Stimulated activated CD8-positive, alpha-beta memory T cell treated with anti-CD3 and anti-CD28 coated beads, Interleukin-4, amount 100 ng/mL, for 4 hours (primary cell): ENCODE results near the gene ZNF625.

Experiments used
- DNase-seq, 2 donors: peaks; one replicate each; pipeline ENCODE4 v3.0.0-alpha.2; 2020; ENCODE audit warnings: low read depth in 2 of 2, low spot score in 1 of 2

Gene ZNF625

DNA sequence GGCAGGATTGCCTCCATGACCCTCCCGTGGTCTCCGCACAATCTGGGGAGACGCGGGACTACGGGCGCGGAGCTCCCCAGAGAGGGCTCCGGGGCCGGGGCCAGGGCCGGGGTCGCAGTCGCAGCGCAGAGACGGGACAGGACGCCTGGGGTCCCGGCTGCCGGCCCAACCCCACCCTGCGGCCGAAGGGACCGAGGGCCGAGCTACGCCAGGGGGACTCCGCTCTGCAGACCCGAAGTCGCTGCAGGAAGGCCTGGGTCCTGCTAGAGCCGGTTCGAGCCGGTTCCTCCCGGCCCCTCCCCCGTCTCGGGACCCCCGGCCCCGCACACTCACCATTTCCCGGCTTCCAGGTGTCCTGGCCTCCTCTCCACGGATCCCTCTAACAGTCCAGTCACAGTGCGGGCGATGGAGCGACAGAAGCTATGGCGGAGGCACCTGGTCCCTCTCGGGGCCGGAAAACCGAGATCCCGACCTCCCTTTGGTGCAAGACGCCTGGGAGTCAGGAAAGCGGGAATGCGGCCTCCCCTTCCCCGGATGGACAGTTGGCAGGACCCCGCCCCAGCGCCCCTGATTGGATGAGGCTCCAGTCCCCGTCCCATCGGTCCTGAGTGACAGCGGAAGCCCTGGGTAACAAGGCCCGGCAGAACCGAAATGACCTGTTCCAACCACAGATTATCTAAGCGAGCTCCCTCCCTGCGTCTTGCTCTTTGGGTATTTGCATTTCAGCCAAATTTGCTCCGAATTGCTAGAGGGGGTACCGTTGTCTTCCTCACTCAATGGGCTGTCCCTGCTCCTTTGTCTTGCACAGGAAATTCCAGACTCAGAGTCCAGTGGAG is at the start of gene ZNF625:
TSS of gene ZNF625 (minus strand) at position 512 of the 836 bp plus-strand sequence. CDS start at position 336, 176 bp downstream.
- no peak for DNase-seq

DNA sequence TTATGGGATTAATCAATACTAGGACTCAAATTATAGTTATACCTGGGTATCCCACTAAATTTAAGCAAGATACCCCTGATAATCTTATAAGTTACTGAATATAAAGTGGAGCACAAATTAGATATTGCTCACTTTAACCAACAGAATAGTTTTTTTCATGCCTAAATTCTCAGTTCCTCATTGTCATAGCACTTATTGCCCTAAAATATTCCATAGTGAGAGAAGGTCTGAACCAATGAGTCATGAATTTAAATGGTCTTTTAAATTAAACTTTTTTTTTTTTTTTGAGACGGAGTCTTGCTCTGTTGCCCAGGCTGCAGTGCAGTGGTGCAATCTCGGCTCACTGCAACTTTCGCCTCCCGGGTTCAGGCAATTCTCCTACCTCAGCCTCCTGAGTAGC is 48.8 kb upstream of the ZNF625 start:
- DNase-seq = no peak

DNA sequence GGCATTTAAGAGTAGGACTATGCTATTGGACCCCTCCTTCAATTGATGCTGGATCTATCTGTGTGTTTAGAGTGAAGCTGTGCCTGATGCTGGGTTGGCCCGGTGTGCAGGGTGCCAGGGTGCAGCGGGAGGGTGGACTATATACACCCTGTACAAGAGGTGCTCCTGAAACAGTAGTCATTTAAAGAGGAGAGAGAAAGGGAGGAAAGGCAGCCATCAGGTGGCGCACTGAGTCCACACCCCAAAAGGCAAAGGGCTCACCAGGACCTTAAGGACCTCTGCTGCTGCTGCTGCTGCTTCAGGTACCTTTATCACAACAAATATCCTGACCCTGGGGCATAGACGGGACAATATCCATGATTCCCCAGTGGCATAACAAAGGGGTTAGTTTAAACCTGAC is 45.7 kb upstream of the ZNF625 start:
- peak in 1 of 2 donors; percentile 24 for DNase-seq

DNA sequence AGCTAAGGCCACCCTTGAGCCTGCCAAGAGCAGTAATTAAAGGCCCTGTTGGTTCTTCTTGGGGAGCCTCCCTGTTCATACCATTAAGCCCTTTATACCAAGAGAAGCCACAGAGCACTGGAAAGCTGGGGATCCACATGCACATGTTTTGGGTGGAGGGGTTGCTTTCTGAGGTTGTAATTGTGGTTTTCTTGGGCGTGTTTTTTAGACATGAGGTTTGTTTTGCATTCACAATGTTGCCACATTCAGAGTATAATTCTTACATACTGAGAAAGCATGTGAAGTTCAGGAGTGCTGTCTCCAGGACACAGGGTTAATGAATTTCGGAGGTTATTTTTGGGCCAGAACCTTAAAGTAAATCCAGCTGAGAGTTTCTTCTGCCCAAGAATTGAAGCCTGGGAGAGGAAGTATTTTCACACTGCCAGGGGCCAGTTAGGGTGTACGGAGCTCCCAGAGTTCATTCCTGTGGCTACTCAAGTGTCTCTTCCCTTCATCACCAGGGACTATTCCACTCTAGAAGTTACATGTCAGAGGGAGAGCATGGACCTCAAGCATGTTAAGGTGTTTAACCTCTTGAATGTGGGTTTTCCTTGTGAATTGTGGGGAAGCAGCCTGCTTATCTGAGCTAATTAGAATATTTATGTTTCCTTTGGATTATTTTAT is 43.4 kb upstream of the ZNF625 start:
- DNase-seq = no peak

DNA sequence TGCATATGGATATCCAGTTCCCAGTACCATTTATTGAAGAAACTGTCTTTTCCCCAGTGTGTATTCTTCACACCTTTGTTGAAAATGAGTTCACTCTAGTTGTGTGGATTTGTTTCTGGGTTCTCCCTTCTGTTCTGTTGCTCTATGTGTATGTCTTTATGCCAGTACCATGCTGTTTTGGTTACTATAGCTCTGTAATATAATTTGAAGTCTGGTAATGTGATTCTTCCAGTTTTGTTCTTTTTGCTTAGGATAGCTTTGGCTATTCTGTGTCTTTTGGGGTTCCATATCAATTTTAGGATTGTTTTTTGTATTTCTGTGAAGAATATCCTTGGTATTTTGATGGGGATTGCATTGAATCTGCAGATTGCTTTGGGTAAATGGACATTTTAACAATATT is 41.6 kb upstream of the ZNF625 start:
- no peak for DNase-seq

DNA sequence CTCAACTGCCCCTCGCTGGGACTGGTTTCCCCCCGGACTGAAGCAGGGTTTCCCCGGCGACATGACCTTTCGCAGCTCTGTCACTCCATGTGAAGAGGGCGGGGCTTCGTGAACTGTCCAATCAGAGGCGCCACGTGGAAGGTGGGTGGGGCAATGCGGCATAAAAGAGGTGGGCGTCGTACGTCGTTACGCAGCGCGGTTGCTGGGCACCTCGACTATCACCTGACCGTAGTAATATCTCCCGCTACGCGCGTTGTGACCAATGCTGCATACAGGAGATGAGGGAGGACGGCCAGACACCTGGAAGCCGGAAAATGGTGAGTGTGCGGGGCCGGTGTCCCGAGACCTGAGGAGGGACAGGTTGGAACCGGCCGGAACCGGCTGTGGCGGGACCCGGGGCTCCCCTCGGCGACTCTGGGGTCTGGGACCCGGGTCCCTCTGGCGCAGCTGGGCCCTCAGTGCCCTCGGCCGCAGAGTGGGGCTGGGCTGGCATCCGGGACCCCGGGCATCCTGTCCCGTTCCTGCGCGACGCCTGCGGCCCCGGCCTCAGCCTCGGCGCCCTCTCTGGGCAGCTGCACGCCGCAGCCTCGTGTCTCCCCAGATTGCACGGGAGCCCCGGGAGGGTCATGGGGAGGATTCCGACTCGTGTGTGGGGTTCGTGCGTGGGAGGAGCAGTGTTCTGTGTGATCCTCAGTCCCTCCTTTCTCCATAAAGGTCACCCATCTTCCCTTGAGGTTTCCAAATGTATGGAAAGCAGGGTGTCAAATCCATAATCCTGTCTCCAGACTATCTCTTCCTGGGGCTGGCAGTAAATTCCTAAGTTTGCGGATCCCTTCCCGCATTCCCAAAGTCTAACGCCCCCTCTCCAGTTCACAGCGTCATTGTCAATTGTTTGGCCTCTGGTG is 38.5 kb upstream of the ZNF625 start:
- DNase-seq = peak; percentile 52 to 61

DNA sequence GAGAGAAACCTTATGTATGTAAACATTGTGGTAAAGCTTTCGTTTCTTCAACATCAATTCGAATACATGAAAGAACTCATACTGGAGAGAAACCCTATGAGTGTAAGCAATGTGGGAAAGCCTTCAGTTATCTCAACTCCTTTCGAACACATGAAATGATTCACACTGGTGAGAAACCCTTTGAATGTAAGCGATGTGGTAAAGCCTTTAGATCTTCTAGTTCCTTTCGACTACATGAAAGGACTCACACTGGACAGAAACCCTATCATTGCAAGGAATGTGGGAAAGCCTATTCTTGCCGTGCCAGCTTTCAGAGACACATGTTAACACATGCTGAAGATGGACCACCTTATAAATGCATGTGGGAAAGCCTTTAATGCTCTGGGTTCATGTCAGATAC is 31.1 kb upstream of the ZNF625 start:
- DNase-seq = no peak

DNA sequence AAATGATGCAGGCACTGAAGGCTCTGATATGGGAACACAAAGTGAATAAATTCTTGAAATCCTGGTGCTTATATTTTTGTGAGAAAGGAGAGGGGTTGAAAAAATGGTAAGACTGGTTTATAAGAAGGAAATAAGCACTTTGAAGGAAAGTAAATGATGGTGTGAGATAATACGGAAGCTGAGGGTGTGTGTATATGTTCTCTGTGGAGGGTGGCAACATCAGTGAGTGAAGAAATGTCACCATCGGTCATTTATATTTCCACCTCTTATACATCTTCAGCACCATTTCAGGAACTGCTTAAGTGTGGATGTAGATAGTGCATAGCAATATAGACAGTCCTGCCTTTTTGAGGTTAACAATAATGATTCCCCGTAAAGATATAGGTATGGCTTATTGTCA is 23.8 kb upstream of the ZNF625 start:
- no peak for DNase-seq

DNA sequence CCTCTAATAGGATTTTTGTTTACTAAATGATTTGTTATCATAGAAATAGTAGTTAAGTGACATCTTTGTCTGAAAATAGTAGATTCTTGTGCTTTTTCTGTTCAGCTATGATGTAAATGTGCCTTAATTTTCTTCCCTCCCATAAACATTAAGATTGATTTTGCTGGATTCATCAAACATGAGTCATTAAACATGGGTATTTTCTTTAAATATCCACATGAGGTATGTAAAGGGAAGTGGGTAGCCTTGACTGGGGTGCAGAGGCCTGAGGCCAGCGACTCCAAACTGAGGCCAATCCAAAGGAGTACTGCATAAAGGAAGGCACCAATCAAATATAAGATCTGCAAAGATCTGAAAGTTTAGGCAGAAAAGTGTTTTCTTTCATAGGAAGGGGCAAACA is 10.1 kb upstream of the ZNF625 start:
- DNase-seq = no peak

DNA sequence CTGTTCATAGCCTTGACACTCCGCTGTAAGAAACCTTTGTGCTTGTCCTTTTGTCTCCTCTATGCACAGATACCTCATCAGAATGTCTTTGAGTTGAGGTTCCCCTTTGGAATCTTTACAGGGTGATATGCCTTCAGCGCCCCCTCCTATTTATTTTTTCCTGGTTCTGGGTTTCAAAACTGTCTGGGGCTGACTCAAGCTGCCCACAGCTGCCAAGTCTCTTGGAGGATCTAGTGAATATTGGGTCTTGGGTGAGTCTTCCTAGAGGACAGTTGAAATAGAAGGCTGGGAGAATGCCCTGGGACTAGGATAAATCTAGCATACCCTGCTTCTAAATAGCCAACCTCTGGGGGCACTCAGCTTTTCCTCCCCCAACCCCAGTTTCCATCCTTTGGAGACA is 7.3 kb upstream of the ZNF625 start:
- no peak for DNase-seq

DNA sequence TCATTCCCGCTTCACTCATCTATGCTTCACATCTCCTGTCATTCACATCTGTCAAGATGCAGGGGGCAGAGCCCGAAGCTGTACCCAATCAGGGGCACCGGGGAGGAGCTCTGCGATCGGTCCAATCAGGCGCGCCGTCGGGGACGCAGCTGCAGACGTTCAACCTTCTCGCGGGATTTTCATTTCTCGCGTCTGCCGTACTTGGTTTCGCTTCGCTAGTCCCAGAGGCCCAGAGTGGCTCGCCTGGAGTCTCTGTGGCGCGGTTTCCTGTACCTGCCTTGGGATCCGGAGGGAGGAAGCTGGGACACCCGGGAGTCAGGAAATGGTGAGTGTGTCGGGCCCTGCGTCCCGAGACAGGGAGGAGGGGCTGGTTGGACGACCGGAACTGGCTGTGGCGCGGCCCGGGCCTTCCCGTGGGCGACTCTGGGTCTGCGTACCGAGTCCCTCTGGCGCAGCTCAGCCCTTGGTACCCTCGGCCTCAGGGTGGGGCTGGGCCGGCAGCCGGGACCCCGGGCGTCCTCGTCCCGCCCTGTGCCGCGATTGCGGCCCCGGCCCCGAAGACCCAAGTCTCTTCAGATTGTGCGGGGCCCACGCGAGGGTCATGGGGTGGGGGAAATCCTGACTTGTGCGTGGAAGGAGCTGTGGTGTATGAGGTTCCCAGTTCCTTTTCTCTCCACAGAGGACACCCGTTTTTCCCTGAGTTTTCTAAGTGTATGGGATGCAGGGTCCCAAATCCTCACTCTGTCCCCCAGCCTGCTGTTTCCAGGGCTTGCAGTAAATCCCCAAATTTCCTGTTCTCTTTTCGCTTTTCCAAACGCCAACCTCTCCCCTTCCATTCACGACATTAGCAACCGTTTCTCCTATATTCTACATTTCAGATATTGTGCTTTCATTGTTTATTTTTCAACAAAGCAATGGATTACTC is 6.6 kb upstream of the ZNF625 start, which contains the start of gene ZNF136:
TSS of gene ZNF136 (plus strand) at position 215 of the 925 bp plus-strand sequence. CDS start at position 323, 108 bp downstream.
- peak; percentile 85 to 87 for DNase-seq

DNA sequence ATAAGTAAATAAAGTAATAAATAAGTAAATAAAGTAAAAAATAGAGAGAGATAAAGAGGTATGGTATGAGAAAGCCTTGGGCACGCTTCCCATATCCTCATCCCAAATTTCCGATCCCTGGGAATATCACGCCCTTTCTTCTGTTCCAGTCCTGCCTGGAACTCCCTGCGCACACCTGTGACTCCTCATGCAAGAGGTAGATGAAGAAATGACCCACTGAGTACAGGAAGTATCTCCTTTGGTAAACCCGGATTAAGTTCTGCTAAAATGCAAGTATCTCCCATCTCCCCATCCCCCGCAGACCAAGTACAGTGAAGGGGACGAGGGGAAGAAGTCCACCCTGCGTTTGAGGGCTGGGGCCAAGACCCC is 6.0 kb upstream of the ZNF625 start:
- DNase-seq = no peak

DNA sequence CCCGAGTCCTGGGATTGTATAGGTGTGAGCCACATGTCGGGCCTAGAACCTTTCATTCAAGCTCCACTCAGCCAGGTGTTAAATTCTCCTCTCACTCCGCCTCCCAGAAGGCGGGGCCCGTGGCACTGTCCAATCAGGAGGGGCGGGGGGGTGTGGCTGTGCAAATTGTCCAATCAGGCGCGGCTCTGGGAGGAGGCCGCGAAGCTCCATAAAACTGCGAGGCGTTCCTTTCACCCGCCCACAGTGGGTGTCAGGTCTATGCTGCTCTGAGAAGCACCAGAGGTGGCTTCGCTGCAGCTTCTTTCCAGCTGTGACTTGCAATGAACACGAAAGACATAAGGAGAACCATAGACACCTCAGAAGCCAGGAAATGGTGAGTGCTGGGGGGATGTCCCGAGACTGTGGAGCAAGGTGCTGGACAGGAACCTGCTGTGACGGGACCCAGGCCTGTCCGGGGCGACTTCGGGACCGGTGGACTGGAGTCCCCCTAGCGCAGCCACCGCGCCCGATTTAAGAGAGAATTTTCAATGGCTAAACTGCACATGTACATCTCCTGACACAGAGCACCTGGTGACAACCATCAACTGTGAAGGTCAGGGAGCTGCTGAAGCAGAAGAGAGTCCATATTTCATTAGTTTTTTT is 3.4 kb upstream of the ZNF625 start:
- DNase-seq = no peak

DNA sequence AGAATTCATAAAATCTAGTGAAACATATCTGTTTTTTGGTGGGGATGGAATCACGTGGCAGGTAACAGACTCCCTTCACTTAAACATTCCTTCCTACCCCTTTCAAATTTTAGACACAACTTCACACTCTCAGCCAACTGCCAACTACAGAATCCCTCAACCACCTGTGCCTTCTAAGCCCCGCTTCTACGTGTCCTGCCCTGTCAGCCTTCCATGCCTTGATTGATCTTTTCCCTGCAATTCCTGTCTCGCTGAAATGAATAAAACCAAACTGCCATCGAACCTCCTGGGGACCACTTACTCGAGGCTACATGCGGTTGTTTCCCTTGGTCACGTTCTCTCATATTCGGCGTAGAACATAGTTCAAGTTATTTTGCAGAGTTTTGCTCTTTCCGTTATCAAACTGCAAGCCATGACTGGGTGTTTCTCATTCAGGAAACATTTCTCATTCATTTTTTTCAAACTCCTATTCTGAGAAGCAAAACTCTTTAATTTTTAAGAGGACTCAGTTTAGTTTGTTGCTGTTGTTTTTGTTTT is 1.1 kb downstream of the ZNF625 start:
- no peak for DNase-seq

DNA sequence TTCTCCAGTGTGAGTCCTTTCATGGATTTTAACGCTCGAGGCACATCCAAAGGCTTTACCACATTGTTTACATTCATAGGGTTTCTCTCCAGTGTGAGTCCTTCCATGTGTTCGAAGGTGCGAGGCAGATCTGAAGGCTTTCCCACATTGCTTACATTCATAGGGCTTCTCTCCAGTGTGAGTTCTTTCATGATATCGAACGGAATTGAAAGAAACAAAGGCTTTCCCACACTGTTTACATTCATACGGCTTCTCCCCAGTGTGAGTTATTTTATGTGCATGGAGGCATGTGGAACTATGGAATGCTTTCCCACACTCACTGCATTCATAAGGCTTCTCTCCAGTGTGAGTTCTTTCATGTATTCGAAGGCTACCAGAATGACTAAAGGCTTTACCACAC is 11.2 kb downstream of the ZNF625 start:
- DNase-seq = no peak

DNA sequence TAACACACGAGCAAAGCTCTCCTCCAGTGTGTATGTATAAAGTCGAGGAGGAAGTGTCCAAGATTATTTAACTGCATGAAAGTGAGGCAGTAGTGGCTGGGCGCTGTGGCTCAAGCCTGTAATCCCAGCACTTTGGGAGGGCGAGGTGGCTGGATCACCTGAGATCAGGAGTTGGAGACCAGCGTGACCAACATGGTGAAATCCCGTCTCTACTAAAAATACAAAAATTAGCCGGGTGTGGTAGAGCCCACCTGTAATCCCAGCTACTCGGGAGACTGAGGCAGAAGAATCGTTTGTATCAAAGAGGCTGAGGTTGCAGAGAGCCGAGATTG is 15.2 kb downstream of the ZNF625 start:
- DNase-seq = no peak

DNA sequence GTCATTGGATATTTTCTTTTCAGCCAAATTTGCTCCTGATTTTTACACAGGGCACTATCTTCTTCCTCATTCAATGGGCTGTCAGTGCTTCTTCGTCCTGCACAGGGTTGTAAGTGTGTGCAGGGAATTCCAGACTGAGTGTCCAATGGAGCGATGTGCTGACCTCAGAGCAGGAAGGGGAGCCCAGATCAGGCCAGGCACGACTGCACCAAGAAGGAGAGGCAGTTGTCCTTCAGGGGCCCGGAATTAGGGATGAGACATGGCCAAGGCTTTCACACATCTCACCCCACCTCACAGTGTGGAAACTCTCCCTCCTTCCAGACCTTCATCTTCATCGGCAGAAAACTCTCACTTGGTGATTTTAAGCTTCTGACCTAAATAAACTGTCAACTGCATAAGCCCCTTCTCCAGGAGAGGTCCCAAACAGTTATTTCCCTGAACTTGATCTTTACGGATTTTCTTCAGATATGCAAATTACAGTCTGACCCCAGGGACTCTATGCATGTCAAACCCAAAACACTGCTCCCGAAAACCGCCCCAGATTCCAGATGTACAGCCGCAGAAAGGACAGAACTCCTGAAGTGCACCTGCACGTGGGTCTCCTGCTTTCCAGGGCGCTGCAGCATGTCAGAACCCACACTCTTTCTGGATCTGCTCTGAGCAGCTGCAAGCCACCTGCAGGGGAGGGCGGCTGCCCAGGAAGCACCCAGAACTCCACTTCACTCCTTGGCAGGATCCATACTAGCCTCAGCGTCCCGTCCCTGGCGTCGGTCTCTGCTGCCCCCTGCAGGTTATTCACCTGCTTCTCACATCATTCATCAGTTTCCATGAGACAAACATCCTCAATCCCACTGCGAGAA is 15.8 kb downstream of the ZNF625 start:
- peak; percentile 61 to 70 for DNase-seq

DNA sequence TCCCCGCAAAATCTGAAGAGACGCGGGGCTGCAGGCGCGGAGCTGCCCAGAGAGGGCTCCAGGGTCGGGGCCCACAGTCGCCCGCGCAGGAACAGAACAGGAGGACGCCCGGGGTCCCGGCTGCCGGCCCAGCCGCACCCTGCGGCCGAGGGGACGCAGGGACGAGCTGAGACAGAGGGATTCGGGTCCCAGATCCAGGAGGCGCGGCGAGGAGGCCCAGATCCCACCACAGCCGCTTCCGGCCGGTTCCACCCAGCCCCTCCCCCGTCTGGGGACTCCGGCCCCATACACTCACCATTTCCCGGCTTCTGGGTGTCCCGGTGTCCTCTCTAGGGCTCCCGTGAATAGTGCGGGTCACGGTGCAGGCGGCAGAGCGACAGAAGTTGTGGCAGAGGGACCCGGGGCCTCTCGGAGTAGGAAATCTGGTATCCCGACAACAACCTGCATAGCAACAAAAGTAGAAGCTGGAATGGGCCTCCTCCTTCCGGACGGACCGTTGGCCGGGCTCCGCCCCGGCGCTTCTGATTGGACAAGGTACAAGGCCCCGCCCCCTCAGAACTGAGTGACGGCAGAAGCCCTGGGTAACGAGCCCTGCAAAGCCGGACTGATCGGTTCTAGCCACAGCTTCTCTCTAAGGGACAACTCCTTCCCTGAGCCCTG is 16.5 kb downstream of the ZNF625 start, which contains the start of gene ZNF20:
TSS of gene ZNF20 (minus strand) at position 466 of the 660 bp plus-strand sequence. CDS start at position 298, 168 bp downstream.
- peak; percentile 74 to 78 for DNase-seq
